Measurements from ENCODE around the gene RFX2.
A peak's percentile ranks its signal among the peaks of the same experiment; 100 is the strongest.

- no peak for TF ChIP-seq CTCF (IDR thresholded peaks at IDR 0.05)
- peak; percentile 10 for TF ChIP-seq POLR2A (IDR thresholded peaks at IDR 0.05; ENCODE audit: low read depth)
- no peak for TF ChIP-seq EP300 (IDR thresholded peaks at IDR 0.05)
These were observed 63.0 kb downstream of the RFX2 start for GRCh38 chr19:6047256-6047655.
